SK-N-SH (cell line): Measurements from ENCODE around the gene ALPL. TPM values are rescaled to one million over a fixed set of nuclear protein-coding genes. Genes with fewer than 3 reads are reported as not detected.

Experiments
- CTCF ChIA-PET: fragments of 300-600, 350-600 bp; formaldehyde crosslinking; extraction: SDS; loops from one replicate; lab custom pipeline; 2021; lab: Yijun Ruan, JAX
- POLR2A ChIA-PET: fragments of 350-600 bp; sonication (Branson Sonifier 250); formaldehyde crosslinking; extraction: SDS; loops from one replicate; lab custom pipeline; 2020; ENCODE audit warnings: antibody characterized with exemption, inconsistent platforms; lab: Yijun Ruan, JAX
- DNase-seq: peaks from one replicate; pipeline ENCODE4 v3.0.0; 2012
- H2AFZ ChIP-seq: fragments of 200-600 bp; sonication (generic); 2 replicates; pipeline ENCODE4 v1.8.1; 2016; ENCODE audit warnings: antibody characterized with exemption, mild to moderate bottlenecking, low read depth
- H3F3A ChIP-seq: fragments of 200-600 bp; sonication (generic); replicated peaks from 2 replicates; pipeline ENCODE3; 2016; ENCODE audit warnings: antibody characterized with exemption, mild to moderate bottlenecking; ENCODE audit not compliant: insufficient read depth
- H3K27ac ChIP-seq, 2 experiments: fragments of 200-500 bp in 1 of 2; fragments of 200-600 bp in 1 of 2; sonication (Bioruptor generic) in 1 of 2; sonication (generic), shearing (Covaris generic) in 1 of 2; 2 replicates each; pipeline versions ENCODE4 v1.5.1 to v1.6.1; 2014 to 2016; ENCODE audit warnings: low read depth in 2 of 2, inconsistent platforms in 1 of 2, low read length in 1 of 2, mild to moderate bottlenecking in 1 of 2, mixed read lengths in 1 of 2
- H3K27me3 ChIP-seq: fragments of 200-600 bp; sonication (generic), shearing (Covaris generic); 2 replicates; pipeline ENCODE4 v1.6.1; 2016; ENCODE audit warnings: mixed run types; ENCODE audit not compliant: insufficient read depth
- H3K36me3 ChIP-seq, 2 experiments: fragments of 200-500 bp in 1 of 2; fragments of 200-600 bp in 1 of 2; sonication (Bioruptor generic) in 1 of 2; sonication (generic) in 1 of 2; replicated peaks in 1 of 2; 2 replicates each; pipeline versions ENCODE3 to v1.5.1; 2014 to 2016; ENCODE audit warnings: low read length in 1 of 2, mild to moderate bottlenecking in 1 of 2; ENCODE audit not compliant: insufficient read depth in 2 of 2, control insufficient read depth in 1 of 2
- H3K4me1 ChIP-seq, 2 experiments: fragments of 200-500 bp in 1 of 2; fragments of 200-600 bp in 1 of 2; sonication (Bioruptor generic) in 1 of 2; sonication (generic), shearing (Covaris generic) in 1 of 2; 2 replicates each; pipeline versions ENCODE4 v1.5.1 to v1.6.1; 2014 to 2016; ENCODE audit warnings: low read depth in 1 of 2, low read length in 1 of 2, mixed run types in 1 of 2; ENCODE audit not compliant: insufficient read depth in 2 of 2, control insufficient read depth in 1 of 2
- H3K4me2 ChIP-seq: fragments of 200-600 bp; sonication (generic), shearing (Covaris generic); 2 replicates; pipeline ENCODE4 v1.6.1; 2017; ENCODE audit warnings: mixed run types
- H3K4me3 ChIP-seq, 2 experiments: fragments of 200-500 bp in 1 of 2; fragments of 200-600 bp in 1 of 2; sonication (Bioruptor generic) in 1 of 2; sonication (generic), shearing (Covaris generic) in 1 of 2; 2 replicates each; pipeline versions ENCODE4 v1.5.1 to v1.8.1; 2014 to 2016; ENCODE audit warnings: low read depth in 2 of 2, inconsistent platforms in 1 of 2, low read length in 1 of 2, mild to moderate bottlenecking in 1 of 2, mixed read lengths in 1 of 2, moderate library complexity in 1 of 2
- H3K79me2 ChIP-seq: fragments of 200-600 bp; sonication (generic); 2 replicates; pipeline ENCODE4 v1.8.1; 2017; ENCODE audit warnings: mild to moderate bottlenecking; ENCODE audit not compliant: insufficient read depth
- H3K9ac ChIP-seq: fragments of 200-600 bp; sonication (generic); 2 replicates; pipeline ENCODE4 v1.6.1; 2017; ENCODE audit warnings: mixed run types
- H3K9me2 ChIP-seq: fragments of 200-600 bp; sonication (generic); 2 replicates; pipeline ENCODE4 v1.6.1; 2017; ENCODE audit warnings: mixed run types
- H3K9me3 ChIP-seq: fragments of 200-600 bp; sonication (generic); 2 replicates; pipeline ENCODE4 v1.6.1; 2017; ENCODE audit warnings: mixed run types, mild to moderate bottlenecking, moderate library complexity
- H4K20me1 ChIP-seq: fragments of 200-600 bp; sonication (generic); 2 replicates; pipeline ENCODE4 v1.6.1; 2017; ENCODE audit warnings: mild to moderate bottlenecking, mixed run types; ENCODE audit not compliant: insufficient read depth
- CTCF ChIP-seq: fragments of 200-600 bp; sonication (generic); IDR thresholded peaks from 2 replicates; pipeline ENCODE4 v1.6.1; 2017; ENCODE audit warnings: antibody characterized with exemption, mild to moderate bottlenecking, moderate library complexity
- ELF1 ChIP-seq: IDR thresholded peaks from 2 replicates; pipeline ENCODE4 v1.4.0; 2012
- EP300 ChIP-seq, 2 experiments: IDR thresholded peaks; 2 replicates each; pipeline versions ENCODE4 v1.4.0 to v1.6.1; 2012; ENCODE audit warnings: borderline replicate concordance in 1 of 2, low read depth in 1 of 2, low read length in 1 of 2
- FOSL2 ChIP-seq: IDR thresholded peaks from 2 replicates; pipeline ENCODE4 v1.4.0; 2012; ENCODE audit warnings: low read depth, mild to moderate bottlenecking, moderate library complexity, borderline replicate concordance
- GABPA ChIP-seq: IDR thresholded peaks from 2 replicates; pipeline ENCODE4 v1.4.0; 2012; ENCODE audit warnings: low read depth, mild to moderate bottlenecking
- GATA2 ChIP-seq: sonication (generic); formaldehyde crosslinking; IDR thresholded peaks from 2 replicates; pipeline ENCODE4 v1.5.0; 2020; ENCODE audit warnings: mild to moderate bottlenecking, missing genetic modification reagents
- JUND ChIP-seq: IDR thresholded peaks from 2 replicates; pipeline ENCODE4 v1.4.0; 2012
- MEF2A ChIP-seq: IDR thresholded peaks from 2 replicates; pipeline ENCODE4 v1.4.0; 2012; ENCODE audit warnings: low read depth, borderline replicate concordance
- MXI1 ChIP-seq: IDR thresholded peaks from 2 replicates; pipeline ENCODE4 v1.6.1; 2012; ENCODE audit warnings: mild to moderate bottlenecking, low read depth, low read length, improper control_type of control experiment
- NFIC ChIP-seq: IDR thresholded peaks from 2 replicates; pipeline ENCODE4 v1.4.0; 2012; ENCODE audit warnings: borderline replicate concordance
- NRF1 ChIP-seq: IDR thresholded peaks from 2 replicates; pipeline ENCODE4 v1.6.1; 2012; ENCODE audit warnings: low read depth, mild to moderate bottlenecking, low read length
- POLR2AphosphoS5 ChIP-seq: IDR thresholded peaks from 2 replicates; pipeline ENCODE4 v1.6.1; 2012; ENCODE audit warnings: low read depth, low read length
- RAD21 ChIP-seq: IDR thresholded peaks from 2 replicates; pipeline ENCODE4 v1.6.1; 2012; ENCODE audit warnings: mild to moderate bottlenecking, low read length
- RXRA ChIP-seq: IDR thresholded peaks from 2 replicates; pipeline ENCODE4 v1.4.0; 2012; ENCODE audit warnings: low read depth, mild to moderate bottlenecking, borderline replicate concordance
- SMC3 ChIP-seq: IDR thresholded peaks from 2 replicates; pipeline ENCODE4 v1.6.1; 2012; ENCODE audit warnings: low read depth, low read length, improper control_type of control experiment
- TAF1 ChIP-seq: IDR thresholded peaks from 2 replicates; pipeline ENCODE4 v1.6.1; 2012; ENCODE audit warnings: low read depth, mild to moderate bottlenecking, low read length, moderate library complexity, borderline replicate concordance
- TCF12 ChIP-seq: IDR thresholded peaks from 2 replicates; pipeline ENCODE4 v1.4.0; 2012
- TEAD4 ChIP-seq: IDR thresholded peaks from 2 replicates; pipeline ENCODE4 v1.4.0; 2012; ENCODE audit warnings: mild to moderate bottlenecking, borderline replicate concordance; ENCODE audit not compliant: insufficient read depth
- USF1 ChIP-seq: IDR thresholded peaks from 2 replicates; pipeline ENCODE4 v1.4.0; 2012; ENCODE audit warnings: low read depth, borderline replicate concordance
- USF2 ChIP-seq: fragments of 150-350 bp; IDR thresholded peaks from 2 replicates; pipeline ENCODE4 v1.6.1; 2017; ENCODE audit warnings: antibody characterized with exemption, low read length, low read depth, borderline replicate concordance
- YY1 ChIP-seq: IDR thresholded peaks from 2 replicates; pipeline ENCODE4 v1.4.0; 2012; ENCODE audit warnings: low read depth, mild to moderate bottlenecking
- WGBS: methylation state at CpG from one replicate; pipeline ENCODE4 v1.1.6; 2017; ENCODE audit warnings: low lambda C conversion rate; 5-methylcytosine and 5-hydroxymethylcytosine counted together
- polyA plus RNA-seq, 3 experiments: library from polyadenylated mRNA; depleted of rRNA; stranded (reverse); fragments of >200 nt; gene quantifications; 2 replicates each; pipeline ENCODE4 v1.2.3, GENCODE V29; 2012

ALPL gene
- polyA plus RNA-seq, 1 of the 3 experiments (the other 2 are of a cell fraction), result 0.69 TPM

GRCh38 chr1:21523297-21523813 is 14.1 kb downstream of the ALPL start:
- WGBS, result 83% methylated on average over 6 of the region's 7 CpGs
- TF ChIP-seq USF1 (no peak), USF2 (no peak), TEAD4 (no peak), GATA2 (CRISPR knock-in tag) (no peak), CTCF (no peak), ELF1 (no peak), GABPA (no peak), MEF2A (no peak), TAF1 (no peak), MXI1 (no peak)

GRCh38 chr1:21524220-21524619 is 15.0 kb downstream of the ALPL start:
- Histone ChIP-seq H3K4me3 (no peak overlapping the region), H2AFZ (no peak overlapping the region), H4K20me1 (no peaks in the 10 kb centered on the region), H3F3A (no peaks in the 10 kb centered on the region), H3K9me2 (no peaks in the 10 kb centered on the region), H3K79me2 (no peaks in the 10 kb centered on the region), H3K9me3 (no peaks in the 10 kb centered on the region), H3K27ac (no peak overlapping the region), H3K36me3 (no peaks in the 10 kb centered on the region), H3K9ac (no peak overlapping the region), H3K27me3 (no peaks in the 10 kb centered on the region), H3K4me2 (no peak overlapping the region), H3K4me1 (peaks cover 0 to 7% of the 10 kb centered on the region in 2 experiments; a peak in 1 of 4 replicates)
- DNase-seq, result no peak
- POLR2A ChIA-PET, result no interaction called here
- CTCF ChIA-PET, result interaction anchor here (0.9 to 2.3 kb wide), 6 partner anchors 9 to 156 kb away, joined by 3 to 5 read pairs (median 3); no protein-coding TSS in a partner anchor
- 64% methylated on average over 5 of the region's 5 CpGs for WGBS
- TF ChIP-seq RAD21 (no peak), EP300 (IDR thresholded peaks at IDR 0.05; ENCODE audit: borderline replicate concordance in 1 of 2, low read depth in 1 of 2, low read length in 1 of 2) (no peak), NRF1 (no peak), GATA2 (CRISPR knock-in tag) (no peak), CTCF (no peak), FOSL2 (no peak), TCF12 (no peak), SMC3 (no peak), YY1 (no peak), JUND (no peak), NFIC (no peak), POLR2AphosphoS5 (no peak), USF1 (no peak), RXRA (no peak)

More at GRCh38 chr1:21523297-21523813, 14.1 kb downstream of the ALPL start:
- Histone ChIP-seq H3K9me2 (no peaks in the 10 kb centered on the region), H3K27me3 (no peaks in the 10 kb centered on the region), H3K9ac (no peak overlapping the region), H3K4me3 (no peak overlapping the region), H3F3A (no peaks in the 10 kb centered on the region), H2AFZ (no peak overlapping the region), H4K20me1 (no peaks in the 10 kb centered on the region), H3K9me3 (no peaks in the 10 kb centered on the region), H3K27ac (no peak overlapping the region), H3K36me3 (no peaks in the 10 kb centered on the region), H3K4me1 (peaks cover 0 to 7% of the 10 kb centered on the region in 2 experiments; a peak in 1 of 4 replicates), H3K79me2 (no peaks in the 10 kb centered on the region), H3K4me2 (no peak overlapping the region)
- no peak for DNase-seq
- ChIA-PET POLR2A (no interaction called here), CTCF (interaction anchor here (0.8 to 2.3 kb wide), 7 partner anchors 9 to 155 kb away, joined by 3 to 10 read pairs (median 3); no protein-coding TSS in a partner anchor)
